K562 (cell line): ENCODE data around the gene GATC. TPM values are rescaled to one million over a fixed set of nuclear protein-coding genes. Genes with fewer than 3 reads are reported as not detected.

Experiments
- CBX8 ChIP-seq: fragments of 200-600 bp; sonication (generic); IDR thresholded peaks from 2 replicates; pipeline ENCODE4 v1.6.1; 2012; ENCODE audit warnings: borderline replicate concordance, mixed run types, low read depth, mild to moderate bottlenecking, moderate library complexity, mixed read lengths, low read length, control low read depth, inconsistent platforms; ENCODE audit not compliant: poor library complexity, severe bottlenecking; ENCODE audit errors: extremely low read depth
- DACH1 ChIP-seq: fragments of 450-650 bp; IDR thresholded peaks from 2 replicates; pipeline ENCODE4 v1.6.1; 2018; ENCODE audit not compliant: partially characterized antibody
- ETV6 ChIP-seq, 3 experiments: fragments of 150-350 bp in 1 of 3; sonication (generic) in 1 of 3; formaldehyde crosslinking in 1 of 3; IDR thresholded peaks; 2 replicates each; pipeline versions ENCODE4 v1.6.1 to v1.8.0; 2014 to 2022; ENCODE audit warnings: borderline replicate concordance in 2 of 3, low read depth in 2 of 3, antibody characterized with exemption in 1 of 3, low read length in 1 of 3, mild to moderate bottlenecking in 1 of 3, missing genetic modification reagents in 1 of 3
- GABPA ChIP-seq: fragments of 200-800 bp; sonication (Bioruptor generic); conservative IDR thresholded peaks from 2 replicates; pipeline ENCODE4 v1.6.1; 2016; ENCODE audit warnings: low read depth, missing genetic modification characterization, missing compliant biosample characterization
- KAT2B ChIP-seq: IDR thresholded peaks from one replicate; pipeline ENCODE4 v1.6.1; 2012; ENCODE audit warnings: low read depth, mild to moderate bottlenecking, control low read depth, inconsistent platforms, low read length, moderate library complexity
- KLF13 ChIP-seq: fragments of 450-650 bp; IDR thresholded peaks from 2 replicates; pipeline ENCODE4 v1.6.1; 2016; ENCODE audit warnings: missing genetic modification characterization, low read depth, mild to moderate bottlenecking, missing compliant biosample characterization, moderate library complexity, borderline replicate concordance
- MECOM ChIP-seq: fragments of 250-450 bp; sonication (Bioruptor Pico); IDR thresholded peaks from 2 replicates; pipeline ENCODE4 v1.8.0; 2022; ENCODE audit warnings: inconsistent platforms
- MYC ChIP-seq, 2 experiments: fragments of 250-450 bp in 1 of 2; sonication (Bioruptor Pico) in 1 of 2; IDR thresholded peaks; 2 replicates each; pipeline versions ENCODE4 v1.5.1 to v1.6.1; 2012 to 2021; ENCODE audit warnings: low read depth in 2 of 2, borderline replicate concordance in 1 of 2, improper control_type of control experiment in 1 of 2, low read length in 1 of 2, mild to moderate bottlenecking in 1 of 2, moderate library complexity in 1 of 2
- POLR2AphosphoS5 ChIP-seq: IDR thresholded peaks from 2 replicates; pipeline ENCODE4 v1.6.1; 2011; ENCODE audit warnings: mild to moderate bottlenecking, low read depth, low read length, moderate library complexity; ENCODE audit not compliant: control insufficient read depth, insufficient read depth
- POLR2G ChIP-seq: fragments of 200-400 bp; formaldehyde crosslinking; IDR thresholded peaks from 2 replicates; pipeline ENCODE4 v1.6.1; 2017; ENCODE audit warnings: low read depth, mild to moderate bottlenecking, antibody characterized with exemption, low read length, moderate library complexity
- SIRT6 ChIP-seq: IDR thresholded peaks from one replicate; pipeline ENCODE4 v1.6.1; 2012; ENCODE audit warnings: low read depth, mild to moderate bottlenecking, control low read depth, inconsistent platforms, low read length, moderate library complexity
- SMARCE1 ChIP-seq: fragments of 450-650 bp; IDR thresholded peaks from 2 replicates; pipeline ENCODE4 v1.7.1; 2016; ENCODE audit warnings: mild to moderate bottlenecking
- TEAD2 ChIP-seq: fragments of 450-650 bp; IDR thresholded peaks from 2 replicates; pipeline ENCODE4 v1.6.1; 2016; ENCODE audit warnings: missing genetic modification characterization, control low read depth, missing compliant biosample characterization
- TEAD4 ChIP-seq, 2 experiments: sonication (generic) in 1 of 2; formaldehyde crosslinking in 1 of 2; IDR thresholded peaks; 2 replicates each; pipeline versions ENCODE4 v1.6.1 to v1.8.0; 2012 to 2022; ENCODE audit warnings: borderline replicate concordance in 1 of 2, inconsistent platforms in 1 of 2, low read length in 1 of 2, mild to moderate bottlenecking in 1 of 2, missing genetic modification reagents in 1 of 2
- TFAM ChIP-seq: fragments of 250-450 bp; sonication (Bioruptor Pico); conservative IDR thresholded peaks from 2 replicates; pipeline ENCODE4 v1.5.0; 2021; ENCODE audit warnings: mild to moderate bottlenecking, moderate library complexity
- ZFP36 ChIP-seq: fragments of 150-350 bp; IDR thresholded peaks from 2 replicates; pipeline ENCODE4 v1.6.1; 2018; ENCODE audit warnings: low read length, low read depth; ENCODE audit not compliant: partially characterized antibody
- ZNF121 ChIP-seq: sonication (generic); formaldehyde crosslinking; conservative IDR thresholded peaks from 2 replicates; pipeline ENCODE4 v1.8.0; 2022; ENCODE audit warnings: missing genetic modification reagents
- ZNF217 ChIP-seq: sonication (generic); formaldehyde crosslinking; IDR thresholded peaks from 2 replicates; pipeline ENCODE4 v1.8.0; 2022; ENCODE audit warnings: mild to moderate bottlenecking, missing genetic modification reagents
- ZNF282 ChIP-seq: sonication (generic); formaldehyde crosslinking; IDR thresholded peaks from 2 replicates; pipeline ENCODE4 v1.8.1; 2023; ENCODE audit warnings: missing genetic modification reagents
- polyA plus RNA-seq, 8 experiments: library from polyadenylated mRNA; depleted of rRNA in 4 of 8; stranded (reverse) in 5 of 8; unstranded in 3 of 8; fragments of >200 nt; fragmentation: Nextera tagmentation in 2 of 8; fragmentation: Illumina TruSeq in 1 of 8; extraction: Ambion mirVana in 2 of 8; extraction: Trizol in 1 of 8; gene quantifications; 2 replicates each; pipeline versions ENCODE4 v1.2.1 to v1.2.3, GENCODE V29; 2011 to 2014; ENCODE audit warnings: inconsistent platforms in 1 of 8, missing spikeins in 1 of 8
- total RNA-seq, 7 experiments: library from RNA; depleted of rRNA in 6 of 7; stranded (reverse); fragments of >200 nt in 6 of 7; fragmentation: Illumina TruSeq in 2 of 7; extraction: Trizol in 2 of 7; gene quantifications; 2 replicates each; pipeline versions ENCODE4 v1.2.1 to v1.2.3, GENCODE V29; 2011 to 2021; ENCODE audit warnings: low replicate concordance in 1 of 7
- TF ChIP-seq, protein P1 (sequence below): fragments of 450-650 bp; IDR thresholded peaks from 2 replicates; pipeline ENCODE4 v1.6.1; 2016
- TF ChIP-seq, protein P2 (sequence below): fragments of 250-450 bp; sonication (Bioruptor Pico); IDR thresholded peaks from 2 replicates; pipeline ENCODE4 v1.4.0; 2020
- TF ChIP-seq, protein P3 (sequence below): sonication (generic); formaldehyde crosslinking; IDR thresholded peaks from 2 replicates; pipeline ENCODE4 v1.9.0; 2022; ENCODE audit warnings: mild to moderate bottlenecking, missing genetic modification reagents
- TF ChIP-seq, protein P4 (sequence below): fragments of 250-450 bp; sonication (Bioruptor Pico); IDR thresholded peaks from 2 replicates; pipeline ENCODE4 v1.8.0; 2021; ENCODE audit warnings: moderate library complexity, mild to moderate bottlenecking, inconsistent platforms

The GATC gene
- total and polyA plus RNA-seq, 9 of the 15 experiments (the other 6 are each of a cell fraction or from before 2014, with no cell fraction given): 5.8 to 52.6 (median 28.2) TPM

DNA sequence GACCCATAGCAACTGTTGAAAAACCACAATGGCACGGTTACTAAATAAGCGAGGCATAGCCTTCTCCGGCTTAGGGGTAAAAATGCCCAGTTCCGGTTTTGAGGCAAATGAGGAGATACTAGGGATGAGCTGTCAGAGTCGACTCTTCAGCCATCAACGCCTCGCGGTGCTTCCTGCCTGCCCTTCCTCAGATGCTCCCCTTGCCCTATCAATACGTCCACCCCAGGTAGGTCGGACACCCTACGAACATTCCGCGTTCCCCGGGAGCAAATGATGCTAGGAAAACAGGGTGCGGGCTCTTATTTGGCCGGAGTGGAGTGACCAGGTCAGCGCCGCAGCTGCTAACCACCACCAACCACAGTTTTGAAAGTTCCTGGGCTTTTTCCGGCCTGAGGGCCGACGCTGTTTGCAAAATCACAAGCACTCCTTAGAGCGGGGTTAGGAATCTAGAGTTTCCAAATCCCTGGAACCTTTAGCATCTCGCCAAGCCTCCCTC, 22.1 kb downstream of the GATC start (continued):
- TF ChIP-seq DACH1: no peak
- TF ChIP-seq GABPA (tag): no peak
- no peak for TF ChIP-seq KLF13 (tag)
- no peak for TF ChIP-seq ZNF217 (CRISPR knock-in tag)
- TF ChIP-seq, protein P1, sequence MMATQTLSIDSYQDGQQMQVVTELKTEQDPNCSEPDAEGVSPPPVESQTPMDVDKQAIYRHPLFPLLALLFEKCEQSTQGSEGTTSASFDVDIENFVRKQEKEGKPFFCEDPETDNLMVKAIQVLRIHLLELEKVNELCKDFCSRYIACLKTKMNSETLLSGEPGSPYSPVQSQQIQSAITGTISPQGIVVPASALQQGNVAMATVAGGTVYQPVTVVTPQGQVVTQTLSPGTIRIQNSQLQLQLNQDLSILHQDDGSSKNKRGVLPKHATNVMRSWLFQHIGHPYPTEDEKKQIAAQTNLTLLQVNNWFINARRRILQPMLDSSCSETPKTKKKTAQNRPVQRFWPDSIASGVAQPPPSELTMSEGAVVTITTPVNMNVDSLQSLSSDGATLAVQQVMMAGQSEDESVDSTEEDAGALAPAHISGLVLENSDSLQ: peak; percentile 76
- TF ChIP-seq SIRT6: no peak
- TF ChIP-seq TEAD2: no peak
- TF ChIP-seq MECOM: peak; percentile 85
- TF ChIP-seq TFAM (CRISPR knock-in tag): no peak
- TF ChIP-seq, protein P2, sequence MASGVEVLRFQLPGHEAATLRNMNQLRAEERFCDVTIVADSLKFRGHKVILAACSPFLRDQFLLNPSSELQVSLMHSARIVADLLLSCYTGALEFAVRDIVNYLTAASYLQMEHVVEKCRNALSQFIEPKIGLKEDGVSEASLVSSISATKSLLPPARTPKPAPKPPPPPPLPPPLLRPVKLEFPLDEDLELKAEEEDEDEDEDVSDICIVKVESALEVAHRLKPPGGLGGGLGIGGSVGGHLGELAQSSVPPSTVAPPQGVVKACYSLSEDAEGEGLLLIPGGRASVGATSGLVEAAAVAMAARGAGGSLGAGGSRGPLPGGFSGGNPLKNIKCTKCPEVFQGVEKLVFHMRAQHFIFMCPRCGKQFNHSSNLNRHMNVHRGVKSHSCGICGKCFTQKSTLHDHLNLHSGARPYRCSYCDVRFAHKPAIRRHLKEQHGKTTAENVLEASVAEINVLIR (CRISPR knock-in tag): 0 out of 2 replicates have a peak, but pooled peaks have one; percentile 6
- TF ChIP-seq ZFP36: no peak
- no peak for TF ChIP-seq KAT2B
- peak; percentile 47; the same call in 1 of the 2 replicates for TF ChIP-seq POLR2G
- no peak for TF ChIP-seq SMARCE1
- TF ChIP-seq ETV6 (IDR thresholded peaks at IDR 0.05; ENCODE audit: borderline replicate concordance in 1 of 2, low read depth in 2 of 2, low read length in 1 of 2): no peak
- no peak for TF ChIP-seq ETV6 (CRISPR knock-in tag; IDR thresholded peaks at IDR 0.05; ENCODE audit: borderline replicate concordance)
- TF ChIP-seq, protein P3, sequence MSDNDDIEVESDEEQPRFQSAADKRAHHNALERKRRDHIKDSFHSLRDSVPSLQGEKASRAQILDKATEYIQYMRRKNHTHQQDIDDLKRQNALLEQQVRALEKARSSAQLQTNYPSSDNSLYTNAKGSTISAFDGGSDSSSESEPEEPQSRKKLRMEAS (CRISPR knock-in tag): no peak
- no peak for TF ChIP-seq POLR2AphosphoS5
- TF ChIP-seq CBX8: no peak
- TF ChIP-seq TEAD4 (IDR thresholded peaks at IDR 0.05; ENCODE audit: low read length): peak; percentile 24; the same call in 1 of the 2 replicates
- no peak for TF ChIP-seq TEAD4 (CRISPR knock-in tag; IDR thresholded peaks at IDR 0.05; ENCODE audit: borderline replicate concordance)
- peak; percentile 42; the same call in 1 of the 2 replicates for TF ChIP-seq MYC (IDR thresholded peaks at IDR 0.05; ENCODE audit: low read depth, low read length)
- no peak for TF ChIP-seq MYC (CRISPR knock-in tag; IDR thresholded peaks at IDR 0.05; ENCODE audit: borderline replicate concordance, low read depth)
- TF ChIP-seq ZNF121 (CRISPR knock-in tag): no peak
- TF ChIP-seq ZNF282 (CRISPR knock-in tag): no peak
- TF ChIP-seq, protein P4, sequence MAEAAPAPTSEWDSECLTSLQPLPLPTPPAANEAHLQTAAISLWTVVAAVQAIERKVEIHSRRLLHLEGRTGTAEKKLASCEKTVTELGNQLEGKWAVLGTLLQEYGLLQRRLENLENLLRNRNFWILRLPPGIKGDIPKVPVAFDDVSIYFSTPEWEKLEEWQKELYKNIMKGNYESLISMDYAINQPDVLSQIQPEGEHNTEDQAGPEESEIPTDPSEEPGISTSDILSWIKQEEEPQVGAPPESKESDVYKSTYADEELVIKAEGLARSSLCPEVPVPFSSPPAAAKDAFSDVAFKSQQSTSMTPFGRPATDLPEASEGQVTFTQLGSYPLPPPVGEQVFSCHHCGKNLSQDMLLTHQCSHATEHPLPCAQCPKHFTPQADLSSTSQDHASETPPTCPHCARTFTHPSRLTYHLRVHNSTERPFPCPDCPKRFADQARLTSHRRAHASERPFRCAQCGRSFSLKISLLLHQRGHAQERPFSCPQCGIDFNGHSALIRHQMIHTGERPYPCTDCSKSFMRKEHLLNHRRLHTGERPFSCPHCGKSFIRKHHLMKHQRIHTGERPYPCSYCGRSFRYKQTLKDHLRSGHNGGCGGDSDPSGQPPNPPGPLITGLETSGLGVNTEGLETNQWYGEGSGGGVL (CRISPR knock-in tag): no peak
